Kasumi-1 (cell line): ENCODE measurements around the gene VCAN.
"Not testable (repeated sequence)": the region's sequence is repeated elsewhere in the genome, so short reads cannot be mapped to it uniquely, and the experiment has no call there.

Experiments used
- DNase-seq, 2 experiments: peaks; one replicate each; lab custom pipeline; 2025; lab: John Stamatoyannopoulos, UW

VCAN gene

DNA sequence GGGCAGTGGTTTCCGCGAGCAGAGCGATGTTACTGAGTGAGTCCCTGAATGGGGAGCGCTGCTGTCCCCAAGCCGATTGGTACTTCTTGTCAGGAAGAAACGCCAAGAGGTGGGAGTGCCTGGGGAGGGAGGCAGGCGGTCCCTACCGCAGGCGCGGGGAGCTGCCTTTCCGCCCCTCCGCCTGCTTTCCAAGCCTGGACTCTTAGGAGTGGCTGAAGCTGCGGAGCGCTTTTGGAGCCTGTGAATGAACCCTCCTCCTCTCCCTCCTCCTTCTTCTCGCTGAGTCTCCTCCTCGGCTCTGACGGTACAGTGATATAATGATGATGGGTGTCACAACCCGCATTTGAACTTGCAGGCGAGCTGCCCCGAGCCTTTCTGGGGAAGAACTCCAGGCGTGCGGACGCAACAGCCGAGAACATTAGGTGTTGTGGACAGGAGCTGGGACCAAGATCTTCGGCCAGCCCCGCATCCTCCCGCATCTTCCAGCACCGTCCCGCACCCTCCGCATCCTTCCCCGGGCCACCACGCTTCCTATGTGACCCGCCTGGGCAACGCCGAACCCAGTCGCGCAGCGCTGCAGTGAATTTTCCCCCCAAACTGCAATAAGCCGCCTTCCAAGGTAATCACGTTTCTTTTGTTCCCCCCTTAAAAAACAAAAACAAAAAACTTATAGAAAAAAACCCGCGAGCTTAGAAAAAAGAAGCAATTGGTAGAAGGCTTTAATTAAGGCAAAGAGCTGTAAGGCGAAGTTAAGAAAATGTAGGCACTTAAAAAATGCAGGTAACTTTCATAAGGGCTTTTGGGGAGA lies at the start of gene VCAN:
VCAN (plus strand) TSS at position 340 of the 808 bp plus-strand sequence. CDS start 11,775 bp downstream, outside the sequence.
- peak; percentile 12 to 18 for DNase-seq

DNA sequence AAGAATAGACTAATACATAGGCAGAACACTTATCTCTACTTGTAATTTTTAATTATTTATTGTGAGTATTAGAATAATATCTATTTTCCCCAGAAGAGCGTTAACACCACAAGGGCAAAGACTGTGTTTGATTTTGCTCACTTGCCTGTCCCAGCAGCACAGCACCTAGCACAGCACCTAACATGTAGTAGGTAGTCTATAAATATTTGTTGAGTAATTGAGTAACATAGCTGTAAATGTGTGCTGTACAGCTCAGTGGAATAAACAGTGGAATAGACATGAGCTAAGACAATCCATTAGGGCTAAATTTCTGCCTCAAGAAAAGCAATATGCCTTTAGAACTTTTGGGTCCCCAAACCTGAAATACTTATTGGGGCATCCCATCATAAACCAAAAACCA lies 49.3 kb upstream of the VCAN start:
- DNase-seq, result no peak

DNA sequence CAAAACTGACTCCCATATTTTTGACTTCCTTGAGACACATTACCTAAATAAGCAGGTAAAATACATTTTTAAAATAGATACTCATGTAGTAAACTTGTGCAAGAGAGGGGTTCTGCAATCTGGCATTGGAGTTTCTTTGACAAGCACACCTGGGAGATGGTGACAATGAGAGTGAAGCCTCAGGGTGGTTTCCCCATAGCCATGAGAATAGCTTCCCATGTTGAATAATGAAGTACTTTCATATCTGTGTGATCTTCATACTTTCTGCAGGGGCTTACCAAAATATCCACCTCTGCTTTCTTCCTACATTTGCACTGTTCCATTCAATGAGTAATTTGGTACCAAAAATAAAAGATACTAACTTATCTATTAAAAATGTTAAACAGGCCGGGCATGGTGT lies 44.7 kb upstream of the VCAN start:
- DNase-seq, result no peak

DNA sequence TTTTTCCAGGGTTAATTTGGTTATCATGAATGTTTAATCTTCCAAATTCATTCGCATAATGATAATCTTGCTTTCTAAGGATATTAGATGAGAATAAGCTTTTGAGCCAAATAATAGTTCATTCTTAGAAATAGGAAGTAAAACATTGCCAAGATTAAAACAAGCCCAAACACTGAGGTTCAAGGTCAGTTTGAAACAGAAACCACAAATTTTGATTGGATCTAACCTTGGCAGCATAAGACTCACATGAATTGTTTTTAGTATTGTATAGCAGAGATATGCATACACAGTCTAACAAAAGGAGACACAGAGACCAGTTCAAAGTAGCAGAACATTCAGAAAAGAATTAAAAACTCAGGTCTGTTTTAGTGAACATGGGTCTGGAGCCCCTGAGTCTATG lies 43.4 kb upstream of the VCAN start:
- DNase-seq, result no peak

DNA sequence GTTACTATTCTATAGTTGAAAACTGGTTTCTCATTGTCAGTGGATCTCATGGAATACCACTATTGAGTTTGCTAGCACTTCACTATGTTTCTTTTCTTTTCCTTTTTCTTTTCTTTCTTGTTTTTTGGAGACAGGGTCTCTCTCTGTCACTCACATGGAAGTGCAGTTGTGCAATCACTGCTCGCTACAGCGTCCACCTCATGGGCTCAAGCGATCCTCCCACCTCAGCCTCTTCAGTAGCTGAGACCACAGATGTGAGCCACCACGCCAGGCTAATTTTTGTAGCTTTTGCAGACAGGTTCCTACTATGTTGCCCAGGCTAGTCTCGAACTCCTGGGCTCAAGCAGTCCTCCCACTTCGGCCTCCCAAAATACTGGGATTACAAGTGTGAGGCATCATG lies 42.7 kb upstream of the VCAN start:
- no peak for DNase-seq

DNA sequence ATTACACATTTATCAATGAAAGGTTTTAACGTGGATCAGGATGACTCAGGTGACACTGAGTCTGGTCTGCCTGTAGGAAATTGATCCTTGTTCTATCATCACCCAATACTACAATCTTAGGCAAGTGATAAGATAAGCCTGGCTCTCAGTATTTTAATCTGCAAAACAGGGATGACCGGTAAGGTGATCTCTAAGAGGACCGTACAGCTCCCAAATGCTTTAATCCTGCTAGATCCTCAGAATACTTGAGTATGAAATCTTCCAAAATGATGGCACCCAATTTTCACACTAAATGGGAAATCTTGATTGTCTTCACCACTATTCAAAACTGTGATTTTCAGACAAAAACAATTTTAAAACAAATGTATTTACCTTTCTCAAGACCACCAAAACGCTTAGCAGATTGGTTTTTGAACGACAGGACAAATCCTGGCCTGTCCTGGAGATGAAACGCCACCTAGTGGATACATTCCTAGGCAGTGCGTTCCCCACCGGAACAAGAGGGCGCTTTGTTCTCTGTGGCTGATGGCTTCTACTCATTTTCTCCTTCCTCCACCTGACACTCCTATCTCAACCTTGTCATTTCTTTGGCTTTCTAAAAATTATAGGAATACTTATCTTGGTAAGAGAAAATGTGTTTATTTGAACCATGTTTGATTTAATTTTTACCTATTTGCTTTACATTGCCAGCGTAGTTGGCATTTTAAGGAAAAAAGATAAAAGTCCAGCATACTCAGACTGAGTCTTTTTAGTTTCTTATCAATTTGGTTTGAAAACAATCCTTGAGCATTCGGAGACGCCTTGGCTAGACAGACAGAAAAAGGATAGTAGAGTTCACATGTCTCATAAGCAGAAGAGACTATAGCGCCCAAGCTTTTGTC lies 41.2 kb upstream of the VCAN start:
- peak; percentile 59 to 64 for DNase-seq

DNA sequence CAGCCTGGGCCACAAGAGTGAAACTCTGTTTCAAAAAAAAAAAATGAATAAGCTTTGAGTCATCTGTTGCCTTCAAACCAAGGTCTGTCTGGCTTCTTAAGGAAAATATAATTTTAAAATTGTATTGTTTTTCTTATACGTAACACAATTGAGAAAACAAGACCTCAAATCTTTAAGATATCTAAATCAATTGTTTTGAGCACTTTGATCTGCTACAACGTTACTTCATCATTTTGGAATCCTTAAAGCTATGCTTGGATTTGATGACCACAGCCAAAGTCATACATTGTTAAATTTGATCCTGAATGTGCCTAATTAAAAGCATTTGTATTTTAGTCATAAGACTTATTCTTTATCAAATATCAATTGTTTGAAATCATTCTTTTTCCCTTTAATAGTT lies 37.7 kb upstream of the VCAN start:
- DNase-seq, result no peak

DNA sequence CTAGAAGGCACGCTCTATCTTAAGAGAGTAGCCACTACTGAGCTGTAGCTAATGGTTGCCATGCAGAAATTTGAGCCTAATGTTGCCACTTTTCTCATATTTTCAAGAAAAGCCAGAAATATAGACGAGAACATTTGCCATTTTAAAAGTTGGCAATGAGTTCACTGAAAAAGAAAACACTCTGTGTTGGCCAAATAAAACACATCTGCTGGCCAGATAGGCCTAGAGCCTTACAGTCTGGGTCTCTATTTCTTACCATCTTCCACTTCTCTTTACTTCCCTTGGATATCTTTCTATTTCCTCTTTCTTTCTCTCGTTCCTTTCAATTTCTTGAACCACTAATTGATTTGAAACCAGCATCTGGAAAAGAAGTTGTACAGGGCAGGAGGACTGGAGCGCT lies 36.6 kb upstream of the VCAN start:
- no peak for DNase-seq

DNA sequence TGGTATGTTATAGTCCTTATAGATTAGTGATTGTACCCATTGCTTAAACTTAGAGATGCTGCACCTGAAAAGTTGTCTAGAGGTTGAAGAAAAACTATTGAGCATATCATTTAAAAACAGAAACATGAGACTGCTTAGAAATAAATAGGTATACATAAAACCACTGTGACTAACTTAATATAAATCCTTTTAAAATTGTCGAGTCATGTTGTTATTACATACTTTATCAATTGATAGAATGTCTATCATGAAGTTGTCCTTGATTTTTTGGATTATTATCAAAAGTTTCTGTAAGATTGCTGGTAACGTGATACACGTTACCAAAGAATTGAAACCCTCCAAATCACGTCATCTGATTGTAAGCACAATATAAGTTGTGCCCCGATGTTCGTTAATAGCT lies 35.3 kb upstream of the VCAN start:
- no peak for DNase-seq

DNA sequence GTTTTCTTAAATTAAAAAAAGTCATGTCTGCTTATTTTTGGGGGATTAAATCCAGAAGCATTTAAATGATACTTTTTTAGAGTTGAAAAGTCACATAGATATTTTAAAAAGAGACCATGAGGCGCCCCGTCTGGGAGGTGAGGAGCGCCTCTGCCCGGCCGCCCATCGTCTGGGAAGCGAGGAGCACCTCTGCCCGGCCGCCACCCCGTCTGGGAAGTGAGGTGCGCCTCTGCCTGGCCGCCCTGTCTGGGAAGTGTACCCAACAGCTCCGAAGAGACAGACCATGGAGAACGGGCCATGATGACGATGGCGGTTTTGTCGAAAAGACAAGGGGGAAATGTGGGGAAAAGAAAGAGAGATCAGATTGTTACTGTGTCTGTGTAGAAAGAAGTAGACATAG lies 33.8 kb upstream of the VCAN start:
- DNase-seq, result not testable (repeated sequence)

DNA sequence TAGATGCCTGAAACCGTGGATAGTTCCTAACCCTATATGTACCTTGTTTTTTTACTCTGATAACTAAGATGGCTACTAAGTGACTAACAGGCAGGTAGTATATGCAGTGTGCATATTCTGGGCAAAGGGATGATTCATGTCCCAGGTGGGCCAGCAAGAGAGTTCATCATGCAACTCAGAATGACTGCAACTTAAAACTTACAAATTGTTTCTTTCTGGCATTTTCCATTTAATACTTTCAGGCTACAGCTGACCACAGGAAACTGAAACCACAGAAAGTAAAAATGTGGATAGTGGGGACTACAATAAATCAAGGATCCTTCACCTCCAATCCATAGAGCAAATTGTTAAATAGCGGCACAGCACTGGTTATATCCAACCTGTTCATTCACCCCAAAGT lies 30.7 kb upstream of the VCAN start:
- DNase-seq, result no peak

DNA sequence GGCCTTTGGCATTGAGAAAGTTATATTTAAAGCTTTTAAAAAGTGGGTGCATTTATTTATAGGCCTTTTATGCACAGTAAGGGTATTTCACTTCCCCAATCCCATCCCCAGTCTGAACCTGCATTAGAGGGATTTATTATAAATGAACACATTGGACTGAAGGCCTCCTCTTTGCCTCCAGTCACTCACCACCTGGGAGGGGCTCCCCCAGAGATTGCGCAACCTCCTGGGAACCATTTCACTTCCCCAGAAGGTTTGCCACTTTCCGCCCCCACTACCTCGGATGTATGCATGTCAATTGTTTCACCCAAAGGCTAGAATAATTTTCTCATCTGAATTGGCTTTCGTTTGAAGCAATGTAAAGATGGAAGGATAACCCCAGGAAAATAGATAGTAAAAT lies 29.8 kb upstream of the VCAN start:
- no peak for DNase-seq

DNA sequence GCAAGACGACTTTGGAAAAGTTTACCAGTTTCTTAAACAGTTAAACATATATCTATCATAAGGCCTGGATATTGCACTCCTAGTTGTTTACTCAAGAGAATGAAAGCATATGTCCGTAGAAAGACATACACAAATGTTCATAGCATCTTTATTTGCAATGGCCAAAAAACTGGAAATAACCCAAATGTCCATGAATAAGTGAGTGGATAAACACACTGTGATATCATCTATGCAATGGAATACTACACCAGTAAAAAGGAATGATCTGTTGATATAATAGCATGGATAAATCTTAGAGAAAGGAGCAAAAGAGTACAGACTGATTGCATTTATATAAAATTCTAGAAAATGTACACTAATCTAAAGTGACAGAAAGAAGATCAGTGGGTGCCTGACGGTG lies 28.0 kb upstream of the VCAN start:
- DNase-seq, result no peak

DNA sequence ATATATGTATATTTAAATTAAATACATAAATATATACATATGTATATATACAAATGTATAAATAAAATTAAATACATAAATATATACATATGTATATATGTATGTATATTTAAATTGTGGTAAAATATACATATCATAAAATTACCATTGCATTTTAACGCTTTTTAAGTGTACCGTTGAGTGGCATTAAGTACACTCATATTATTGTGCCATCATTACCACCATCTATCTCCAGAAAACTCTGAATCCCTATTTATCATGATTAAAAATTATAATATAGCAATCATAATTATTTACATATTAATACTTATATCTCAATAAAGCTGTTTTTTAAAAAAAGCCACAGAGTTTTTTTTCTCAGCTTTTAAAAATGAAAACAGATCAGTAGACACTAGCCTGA lies 27.1 kb upstream of the VCAN start:
- no peak for DNase-seq

DNA sequence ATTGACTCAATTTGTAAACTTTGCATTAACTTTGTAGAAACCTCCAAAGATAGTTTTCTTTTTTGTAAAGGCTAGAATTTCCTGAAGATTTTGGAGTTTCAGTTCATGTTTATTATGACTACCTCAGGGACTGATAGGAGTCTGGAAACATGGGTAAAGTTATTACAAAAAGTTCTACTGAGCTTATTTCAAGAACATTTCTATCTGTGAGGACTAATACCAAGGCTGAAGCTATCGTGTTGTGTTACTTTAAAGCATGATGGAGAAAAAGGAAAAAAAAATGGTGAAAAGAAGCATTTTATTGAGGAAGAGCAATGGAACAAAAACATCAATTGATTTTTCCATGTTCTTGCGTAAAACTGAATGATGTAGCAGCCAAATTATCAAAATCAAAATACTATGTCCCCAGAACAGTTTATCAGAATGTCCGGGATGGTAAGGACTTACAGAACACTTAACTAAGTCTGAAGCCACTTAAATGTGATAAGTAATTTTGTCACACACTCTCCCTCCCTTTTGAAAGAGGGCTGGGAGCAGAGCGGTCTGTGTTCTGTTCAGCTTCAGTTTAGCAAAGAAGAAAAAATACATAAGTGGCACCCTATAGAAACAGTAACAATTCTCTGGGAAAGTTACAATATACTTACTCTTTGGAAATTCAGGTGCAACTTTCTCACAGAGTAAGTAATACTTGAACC lies 25.1 kb upstream of the VCAN start:
- DNase-seq, result no peak

DNA sequence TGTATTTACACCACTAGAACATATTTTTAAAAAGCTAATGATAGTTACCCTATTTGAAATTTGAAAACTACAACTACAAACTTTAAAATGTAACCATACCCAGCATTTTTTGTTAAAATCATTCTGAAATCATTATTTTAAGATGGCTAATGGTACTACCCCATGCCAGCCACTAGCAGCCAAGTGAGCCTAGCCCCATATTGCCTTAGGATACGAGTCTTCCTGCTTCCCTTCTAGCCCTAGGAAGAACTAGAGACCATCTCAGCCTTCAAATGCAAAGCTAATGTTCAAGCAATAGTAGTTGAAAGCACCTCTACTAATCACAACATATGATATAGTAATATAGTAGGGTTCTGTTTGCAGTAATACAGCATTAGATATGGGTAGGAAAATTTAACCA lies 24.0 kb upstream of the VCAN start:
- no peak for DNase-seq

DNA sequence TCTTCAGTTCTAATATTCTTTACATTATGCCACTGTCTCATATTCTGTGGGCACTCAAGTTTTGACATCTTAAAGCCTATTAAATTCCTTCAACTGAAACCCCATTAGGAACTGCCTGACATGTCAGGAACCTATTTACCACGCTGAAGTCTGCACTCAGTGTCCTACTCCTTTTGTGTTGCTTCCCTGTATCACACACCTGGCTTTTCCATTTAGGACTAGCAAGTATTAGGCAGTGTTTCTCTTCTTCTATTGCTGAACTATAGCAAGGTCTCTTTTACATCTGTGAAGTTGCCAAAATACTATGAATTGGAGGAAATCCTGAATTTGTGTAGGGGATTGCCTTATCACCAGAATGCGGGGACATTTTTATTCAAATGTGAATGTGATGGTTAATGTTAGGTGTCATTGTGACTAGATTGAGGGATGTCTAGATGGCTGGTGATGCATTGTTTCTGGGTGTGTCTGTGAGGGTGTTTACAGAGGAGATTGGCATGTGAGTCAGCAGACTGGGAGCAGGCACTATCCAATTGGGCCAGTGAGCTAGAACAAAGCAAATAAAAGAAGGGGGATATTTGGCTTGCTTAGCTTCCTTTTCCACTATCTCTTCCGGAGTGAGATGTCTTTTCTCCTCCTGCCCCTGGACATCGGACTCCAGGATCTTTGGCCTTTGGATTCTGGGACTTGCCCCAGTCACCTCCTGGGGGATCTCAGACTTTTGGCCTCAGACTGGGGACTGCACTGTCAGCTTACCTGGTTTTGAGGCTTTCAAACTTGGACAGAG lies 21.2 kb upstream of the VCAN start:
- DNase-seq, result no peak

DNA sequence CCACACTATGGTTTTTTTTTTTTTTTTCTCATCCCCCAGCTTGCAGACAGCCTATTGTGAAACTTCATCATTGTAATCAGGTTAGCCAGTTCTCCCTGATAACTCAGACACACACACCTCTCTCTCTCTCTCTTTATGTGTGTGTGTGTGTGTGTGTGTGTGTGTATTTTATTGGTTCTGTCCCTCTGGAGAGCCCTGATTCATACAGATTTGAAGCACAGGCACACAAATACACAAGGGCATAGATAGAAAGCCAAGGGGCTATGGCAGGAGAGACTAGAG lies 20.6 kb upstream of the VCAN start:
- DNase-seq, result no peak

DNA sequence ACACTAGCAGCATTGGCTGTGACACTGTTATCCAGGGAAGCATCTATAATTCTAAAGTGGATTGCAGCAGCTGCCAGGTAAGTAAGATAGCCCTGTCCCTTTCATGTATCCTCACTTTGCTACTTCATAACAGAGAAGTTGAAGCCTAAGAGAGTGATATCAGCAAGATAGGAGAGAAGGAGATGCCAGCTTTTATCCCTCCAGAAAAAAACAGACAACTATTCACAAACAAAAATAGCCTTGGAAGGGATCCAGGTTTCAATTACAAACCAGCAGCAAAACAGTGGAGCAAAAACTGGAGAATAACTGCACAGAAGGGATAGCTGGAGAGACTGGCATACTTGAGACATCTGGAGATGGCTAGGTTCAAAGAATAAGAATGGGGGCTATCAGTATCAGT lies 19.6 kb upstream of the VCAN start:
- no peak for DNase-seq

DNA sequence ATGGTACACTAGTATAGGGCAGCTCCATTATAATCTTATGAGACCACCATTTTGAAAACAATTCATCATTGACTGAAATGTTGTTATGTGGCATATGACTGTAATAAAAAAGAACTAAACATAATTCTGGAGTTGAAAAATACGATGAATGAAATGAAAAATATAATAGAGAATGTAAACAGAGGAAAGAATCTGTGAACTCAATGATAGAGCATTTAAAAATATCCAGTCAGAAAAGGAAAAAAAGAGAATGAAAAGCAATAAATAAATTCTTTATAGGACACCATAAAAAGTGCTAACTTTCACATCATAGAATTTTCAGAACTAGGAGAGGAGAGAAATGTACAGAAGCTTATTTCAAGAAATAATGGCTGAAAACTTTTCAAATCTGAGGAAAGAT lies 17.6 kb upstream of the VCAN start:
- DNase-seq, result no peak

DNA sequence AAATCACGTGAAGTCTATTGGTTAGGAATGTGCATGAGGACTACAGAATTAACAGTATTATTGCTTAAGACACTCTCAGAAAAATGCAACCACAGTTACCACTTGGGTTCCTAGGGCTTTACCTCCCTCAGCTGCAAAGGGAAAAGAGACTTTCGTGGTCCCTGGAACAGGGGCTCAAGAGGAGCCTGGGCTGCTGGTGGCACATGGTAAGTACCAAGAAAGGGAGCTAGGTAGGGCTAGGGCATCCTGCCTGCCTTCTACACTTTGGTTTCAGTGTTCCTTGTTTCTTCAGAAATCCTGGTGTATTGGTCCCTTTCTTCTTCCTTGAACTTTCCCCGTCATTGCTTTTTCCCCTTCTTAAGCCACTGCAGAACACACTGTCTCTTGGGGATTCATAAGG lies 7.3 kb upstream of the VCAN start:
- DNase-seq, result no peak

DNA sequence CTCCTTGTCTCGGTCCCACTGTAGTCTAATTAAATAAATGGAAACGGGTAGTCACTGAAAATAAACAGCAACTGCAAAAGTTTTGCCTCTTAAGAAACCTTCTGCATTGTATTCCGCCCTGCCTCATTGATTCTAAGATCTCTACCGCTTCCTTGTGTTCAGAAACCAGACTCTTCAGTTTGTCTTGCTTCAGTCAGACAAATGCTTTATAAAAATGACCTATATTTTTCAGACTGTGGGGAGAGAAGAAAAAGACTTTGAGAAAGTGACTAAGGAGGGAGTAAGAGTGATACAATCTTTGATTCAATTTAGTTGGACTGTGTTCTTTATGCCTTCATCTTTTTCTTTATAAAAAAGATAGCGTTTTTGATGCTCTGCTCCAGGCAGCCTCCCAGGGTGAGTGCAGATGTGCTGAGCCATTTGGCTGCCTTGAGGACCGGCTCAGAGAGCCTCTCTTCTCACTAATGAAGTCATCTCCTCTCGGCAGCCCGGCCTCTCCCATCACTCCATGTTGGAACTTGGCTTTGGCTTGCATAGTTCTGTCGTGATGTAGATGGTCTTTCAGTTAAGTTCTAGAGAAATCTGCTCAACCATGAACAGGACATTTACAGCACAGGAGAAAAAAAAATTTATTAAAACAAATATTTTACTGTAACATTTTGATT lies 4.0 kb upstream of the VCAN start:
- DNase-seq, result no peak
